Osteocyte (in vitro differentiated cells): ENCODE measurements around the gene TNPO2. TPM values are rescaled to one million over a fixed set of nuclear protein-coding genes. Genes with fewer than 3 reads are reported as not detected.
A peak's percentile ranks its signal among the peaks of the same experiment; 100 is the strongest.

ENCODE experiments used
- DNase-seq: peaks from one replicate; pipeline ENCODE4 v3.0.0; 2021; ENCODE audit warnings: mixed read lengths; ENCODE audit not compliant: unreplicated experiment; ENCODE audit errors: extremely low spot score
- H3K27ac Mint-ChIP-seq: one replicate; pipeline ENCODE4 v1.8.0; 2021; ENCODE audit warnings: mild to moderate bottlenecking, mixed read lengths; ENCODE audit not compliant: unreplicated experiment
- H3K27me3 Mint-ChIP-seq: one replicate; pipeline ENCODE4 v1.8.0; 2021; ENCODE audit warnings: mixed read lengths; ENCODE audit not compliant: unreplicated experiment
- H3K36me3 Mint-ChIP-seq: one replicate; pipeline ENCODE4 v1.8.0; 2021; ENCODE audit warnings: mixed read lengths; ENCODE audit not compliant: unreplicated experiment
- H3K4me1 Mint-ChIP-seq: one replicate; pipeline ENCODE4 v1.8.0; 2021; ENCODE audit warnings: mixed read lengths; ENCODE audit not compliant: unreplicated experiment
- H3K4me3 Mint-ChIP-seq: one replicate; pipeline ENCODE4 v1.8.0; 2021; ENCODE audit warnings: mild to moderate bottlenecking, moderate library complexity, mixed read lengths; ENCODE audit not compliant: unreplicated experiment
- H3K9me3 Mint-ChIP-seq: one replicate; pipeline ENCODE4 v1.8.0; 2021; ENCODE audit warnings: mixed read lengths; ENCODE audit not compliant: unreplicated experiment
- total RNA-seq: library from RNA; stranded (reverse); gene quantifications from 2 replicates; pipeline ENCODE4 v1.2.1, GENCODE V29; 2021
- TF ChIP-seq, protein P1 (sequence below): fragments of 200-600 bp; sonication (generic); IDR thresholded peaks from 2 replicates; pipeline ENCODE4 v1.5.0; 2021; ENCODE audit warnings: antibody characterized with exemption, mild to moderate bottlenecking, moderate library complexity

TNPO2 gene
- total RNA-seq, 1 donor from 2014 or later = 93.3 TPM

DNA sequence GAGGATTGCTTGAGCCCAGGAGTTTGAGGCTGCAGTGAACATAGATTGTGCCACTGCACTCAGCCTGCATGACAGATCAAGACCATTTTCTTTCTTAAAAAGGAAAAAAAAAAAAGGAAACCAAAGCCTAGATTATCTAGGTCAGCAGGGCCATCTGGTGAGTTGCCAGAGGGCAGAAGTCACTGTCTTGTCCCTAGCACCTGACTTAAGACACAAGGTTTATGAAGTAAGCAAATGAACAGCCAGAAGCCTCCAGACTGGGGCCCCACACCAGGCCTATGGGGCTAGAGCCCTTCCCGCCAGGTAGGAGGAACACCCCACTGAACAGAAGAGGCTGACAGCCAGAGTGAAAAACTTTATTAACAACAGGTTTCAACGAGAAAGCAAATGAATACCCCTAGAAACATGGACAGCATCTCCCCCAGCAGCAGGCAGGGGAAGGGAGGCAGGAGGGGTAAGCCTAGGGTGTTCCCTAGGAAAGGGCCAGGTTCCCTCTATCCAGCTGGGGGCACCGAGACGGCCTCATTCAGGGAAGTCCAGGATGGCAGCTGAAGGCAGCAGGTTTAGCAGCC is 55.9 kb downstream of the TNPO2 start:
- TF ChIP-seq, protein P1, sequence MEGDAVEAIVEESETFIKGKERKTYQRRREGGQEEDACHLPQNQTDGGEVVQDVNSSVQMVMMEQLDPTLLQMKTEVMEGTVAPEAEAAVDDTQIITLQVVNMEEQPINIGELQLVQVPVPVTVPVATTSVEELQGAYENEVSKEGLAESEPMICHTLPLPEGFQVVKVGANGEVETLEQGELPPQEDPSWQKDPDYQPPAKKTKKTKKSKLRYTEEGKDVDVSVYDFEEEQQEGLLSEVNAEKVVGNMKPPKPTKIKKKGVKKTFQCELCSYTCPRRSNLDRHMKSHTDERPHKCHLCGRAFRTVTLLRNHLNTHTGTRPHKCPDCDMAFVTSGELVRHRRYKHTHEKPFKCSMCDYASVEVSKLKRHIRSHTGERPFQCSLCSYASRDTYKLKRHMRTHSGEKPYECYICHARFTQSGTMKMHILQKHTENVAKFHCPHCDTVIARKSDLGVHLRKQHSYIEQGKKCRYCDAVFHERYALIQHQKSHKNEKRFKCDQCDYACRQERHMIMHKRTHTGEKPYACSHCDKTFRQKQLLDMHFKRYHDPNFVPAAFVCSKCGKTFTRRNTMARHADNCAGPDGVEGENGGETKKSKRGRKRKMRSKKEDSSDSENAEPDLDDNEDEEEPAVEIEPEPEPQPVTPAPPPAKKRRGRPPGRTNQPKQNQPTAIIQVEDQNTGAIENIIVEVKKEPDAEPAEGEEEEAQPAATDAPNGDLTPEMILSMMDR = no peak
- H3K27ac Mint-ChIP-seq = peak overlapping the region; percentile 100
- H3K9me3 Mint-ChIP-seq = no peaks in the 10 kb centered on the region
- no peak for DNase-seq
- no peaks in the 10 kb centered on the region for H3K27me3 Mint-ChIP-seq
- peaks cover 36% of the 10 kb centered on the region for H3K4me1 Mint-ChIP-seq
- H3K36me3 Mint-ChIP-seq = peaks cover 9% of the 10 kb centered on the region
- H3K4me3 Mint-ChIP-seq = peak overlapping the region; percentile 87

DNA sequence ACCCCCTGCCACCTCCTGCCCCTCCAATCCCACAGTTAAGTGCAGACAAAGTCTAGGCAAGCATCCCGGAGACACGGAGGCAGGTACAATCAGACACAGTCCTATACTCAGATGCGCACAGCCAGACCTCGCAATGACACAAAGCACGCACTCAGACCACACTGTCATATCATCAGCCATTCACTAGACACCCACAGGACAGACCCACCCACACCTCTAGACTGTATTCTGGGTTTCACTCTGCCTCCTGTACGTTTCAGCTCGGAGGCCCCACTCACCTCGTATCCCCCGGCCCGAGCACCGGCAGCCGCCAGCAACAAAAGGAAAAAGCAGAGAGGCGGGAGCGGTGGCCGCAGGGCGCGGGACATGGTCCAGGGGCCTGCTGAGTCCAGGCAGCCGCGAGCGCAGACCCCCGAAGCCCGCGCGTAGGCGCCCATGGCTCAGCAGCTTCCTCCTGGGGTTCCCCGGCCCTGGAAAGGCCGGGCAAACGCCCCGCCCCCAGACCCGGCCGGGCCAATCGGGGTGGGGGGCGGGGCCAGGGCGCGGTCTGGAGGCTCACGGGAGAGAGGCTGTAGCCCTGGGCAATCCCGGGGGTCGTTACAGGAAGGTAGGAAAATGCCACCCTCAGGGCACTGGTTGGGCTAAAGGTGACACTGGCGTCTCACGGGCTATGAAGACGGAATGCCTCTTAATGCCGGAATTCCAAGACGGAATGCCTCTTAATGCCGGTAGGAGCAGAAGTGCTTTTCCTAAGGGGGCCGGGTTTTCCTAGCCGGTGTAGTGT is 57.3 kb downstream of the TNPO2 start, which contains the start of the genes MAN2B1 and WDR83:
MAN2B1 (minus strand) TSS at position 478 of the 784 bp plus-strand sequence; CDS start at position 437, 41 bp downstream.
WDR83 (plus strand) TSS at position 543 of the 784 bp plus-strand sequence. CDS start 2,984 bp downstream, outside the sequence.
- Mint-ChIP-seq H3K4me3 (peak within 1 kb of the TSS; percentile 87), H3K9me3 (no peaks in the 10 kb centered on the region), H3K4me1 (peaks cover 33% of the 10 kb centered on the region), H3K27me3 (no peaks in the 10 kb centered on the region), H3K36me3 (peaks cover 3% of the 10 kb centered on the region), H3K27ac (peak within 1 kb of the TSS; percentile 67)
- DNase-seq = peak; percentile 91
- TF ChIP-seq, protein P1 = no peak

DNA sequence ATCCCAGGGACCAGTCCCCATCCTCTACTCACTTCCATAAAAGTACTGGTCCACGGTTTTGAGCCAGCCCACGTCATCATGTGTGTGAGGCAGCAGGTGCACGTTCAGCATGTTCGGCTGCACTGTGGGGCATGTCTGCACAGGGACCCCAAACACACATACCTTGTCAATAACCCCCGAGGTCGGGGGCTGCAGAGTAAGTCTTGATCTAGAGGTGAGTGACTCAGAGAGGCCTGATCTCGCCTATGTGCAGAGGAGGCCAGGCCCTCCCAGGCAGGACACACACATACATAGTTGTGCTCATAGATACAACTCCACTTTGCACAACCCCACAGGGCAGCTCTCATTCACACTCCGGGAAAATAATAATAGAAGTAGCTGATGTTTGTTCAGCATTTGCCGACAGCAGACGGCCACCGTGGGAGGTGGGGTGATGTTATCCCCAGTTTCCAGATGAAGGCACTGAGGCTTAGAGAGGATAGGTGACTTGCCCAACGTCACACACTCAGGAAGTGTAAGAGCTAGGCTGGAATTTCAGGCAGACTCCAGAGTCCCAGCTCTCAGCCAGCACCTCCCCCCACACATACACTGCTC is 58.0 kb downstream of the TNPO2 start:
- Mint-ChIP-seq H3K4me3 (peak overlapping the region; percentile 87), H3K4me1 (peaks cover 33% of the 10 kb centered on the region), H3K27ac (peak overlapping the region; percentile 67), H3K27me3 (no peaks in the 10 kb centered on the region), H3K9me3 (no peaks in the 10 kb centered on the region), H3K36me3 (peaks cover 3% of the 10 kb centered on the region)
- DNase-seq = no peak
- TF ChIP-seq, protein P1 = no peak

DNA sequence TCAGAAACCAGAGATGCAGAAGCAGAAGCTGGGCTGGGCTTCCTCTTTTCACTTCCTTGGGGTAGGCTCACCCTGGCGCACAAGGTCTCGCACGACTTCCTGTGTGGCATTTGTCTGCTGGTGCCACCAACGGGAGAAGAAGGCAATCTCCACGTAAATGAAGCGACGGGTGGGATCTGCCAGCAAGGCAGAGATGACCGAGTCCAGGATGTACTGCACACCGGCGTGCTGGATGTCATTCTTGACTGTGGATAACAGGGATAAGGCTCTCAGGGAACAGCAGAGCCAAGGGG is 58.5 kb downstream of the TNPO2 start:
- H3K4me3 Mint-ChIP-seq = peak overlapping the region; percentile 18

More for the DNA sequence above, 58.5 kb downstream of the TNPO2 start:
- Mint-ChIP-seq H3K27me3 (no peaks in the 10 kb centered on the region), H3K27ac (no peak overlapping the region), H3K36me3 (peaks cover 3% of the 10 kb centered on the region), H3K4me1 (peaks cover 29% of the 10 kb centered on the region), H3K9me3 (no peaks in the 10 kb centered on the region)
- TF ChIP-seq, protein P1 = no peak
- no peak for DNase-seq
